Right ventricle myocardium inferior (tissue), 1 donor: ENCODE measurements around the gene AK4. TPM values are rescaled to one million over a fixed set of nuclear protein-coding genes. Genes with fewer than 3 reads are reported as not detected.

Source experiments
- total RNA-seq: library from RNA; stranded (reverse); fragmentation: NEBNext Ultra II Directional; extraction: Animal tissue kit (Norgen Biotek cat#: 25700); gene quantifications from one replicate; pipeline ENCODE4 v1.2.1, GENCODE V29; 2021
- donor health status: DM: no; HTN: yes; CAD: no; lungs with severe emphysema.

Gene AK4
- total RNA-seq, 1 donor from 2014 or later, result 153 TPM

Other genes with a start within 250 kb of the AK4 start
- 87.3 TPM for gene JAK1, start 181.7 kb upstream of the AK4 start, total RNA-seq
- gene DNAJC6, start 161.3 kb downstream of the AK4 start, total RNA-seq, result 2.0 TPM